ENCODE results near the gene AGBL4. TPM values are rescaled to one million over a fixed set of nuclear protein-coding genes. Genes with fewer than 3 reads are reported as not detected.
A peak's percentile ranks its signal among the peaks of the same experiment; 100 is the strongest.

AGBL4 gene
- total and polyA plus RNA-seq, 7 donors, result 0.01 to 0.05 TPM; not detected in 5

GRCh38 chr1:48830715-48831114, 1193.0 kb downstream of the AGBL4 start:
- no peak for TF ChIP-seq CTCF (IDR thresholded peaks at IDR 0.05)
- WGBS, 3 donors, result 61 to 76% (median 64%) methylated on average over 2 of the region's 2 CpGs
- no peaks in the 10 kb centered on the region for H3K9me3 ChIP-seq
- no peak overlapping the region for H3K4me3 ChIP-seq
- DNase-seq (no peak), ATAC-seq (no peak)
- H3K27me3 ChIP-seq (ENCODE audit: insufficient read depth in 3 of 3, low read length in 2 of 3), result peaks cover 0 to 4% (median 0%) of the 10 kb centered on the region in 3 donors
- H3K27ac ChIP-seq, result no peak overlapping the region
- no peaks in the 10 kb centered on the region for H3K4me1 ChIP-seq
- H3K36me3 ChIP-seq (ENCODE audit: insufficient read depth in 1 of 2, low read depth in 1 of 2), result no peaks in the 10 kb centered on the region
- intact Hi-C loops (cut with DNase I), result no loop called here

GRCh38 chr1:48829446-48829845, 1194.3 kb downstream of the AGBL4 start:
- peaks cover 0 to 4% (median 0%) of the 10 kb centered on the region in 3 donors for H3K27me3 ChIP-seq (ENCODE audit: insufficient read depth in 3 of 3, low read length in 2 of 3)
- intact Hi-C loops (cut with DNase I), result no loop called here
- no peak overlapping the region for H3K27ac ChIP-seq
- no peak overlapping the region for H3K4me3 ChIP-seq
- no peaks in the 10 kb centered on the region for H3K4me1 ChIP-seq
- DNase-seq (no peak), ATAC-seq (no peak)
- H3K9me3 ChIP-seq, result no peaks in the 10 kb centered on the region
- no peaks in the 10 kb centered on the region for H3K36me3 ChIP-seq (ENCODE audit: insufficient read depth in 1 of 2, low read depth in 1 of 2)
- TF ChIP-seq CTCF (IDR thresholded peaks at IDR 0.05), result no peak

GRCh38 chr1:48823168-48823567, 1200.6 kb downstream of the AGBL4 start:
- no peak for TF ChIP-seq CTCF (IDR thresholded peaks at IDR 0.05)
- no peak for ATAC-seq
- Histone ChIP-seq H3K27me3 (ENCODE audit: insufficient read depth in 3 of 3, low read length in 2 of 3) (peaks cover 0 to 4% (median 0%) of the 10 kb centered on the region in 3 donors), H3K27ac (no peak overlapping the region), H3K4me3 (no peak overlapping the region), H3K4me1 (no peaks in the 10 kb centered on the region), H3K36me3 (ENCODE audit: insufficient read depth in 1 of 2, low read depth in 1 of 2) (no peaks in the 10 kb centered on the region), H3K9me3 (no peaks in the 10 kb centered on the region)
- no peak for DNase-seq
- intact Hi-C loops (cut with DNase I), result no loop called here

- Histone ChIP-seq H3K27ac (no peak overlapping the region), H3K27me3 (ENCODE audit: insufficient read depth in 3 of 3, low read length in 2 of 3) (no peaks in the 10 kb centered on the region), H3K9me3 (no peaks in the 10 kb centered on the region), H3K4me1 (no peaks in the 10 kb centered on the region), H3K4me3 (no peak overlapping the region), H3K36me3 (ENCODE audit: insufficient read depth in 1 of 2, low read depth in 1 of 2) (no peaks in the 10 kb centered on the region)
- intact Hi-C loops (cut with DNase I), result no loop called here
- WGBS, 3 donors, result 89 to 92% (median 90%) methylated on average over 3 of the region's 3 CpGs
- no peak for TF ChIP-seq CTCF (IDR thresholded peaks at IDR 0.05)
- DNase-seq (no peak), ATAC-seq (no peak)
Observed at GRCh38 chr1:48820491-48820890, 1203.3 kb downstream of the AGBL4 start.

- 64 to 67% (median 64%) methylated on average over 4 of the region's 4 CpGs for WGBS, 3 donors
- H3K36me3 ChIP-seq (ENCODE audit: insufficient read depth in 1 of 2, low read depth in 1 of 2), result no peaks in the 10 kb centered on the region
- H3K27me3 ChIP-seq (ENCODE audit: insufficient read depth in 3 of 3, low read length in 2 of 3), result no peaks in the 10 kb centered on the region
- no peak overlapping the region for H3K27ac ChIP-seq
- H3K4me3 ChIP-seq, result no peak overlapping the region
- ATAC-seq, result peak; percentile 69 to 76 (median 72)
- TF ChIP-seq CTCF (IDR thresholded peaks at IDR 0.05), result peak; percentile 67
- no peaks in the 10 kb centered on the region for H3K4me1 ChIP-seq
- intact Hi-C loops (cut with DNase I), result loop anchor here (5.0 to 10.0 kb wide), 3 partner anchors 140 to 265 kb away; no protein-coding TSS in a partner anchor
- H3K9me3 ChIP-seq, result no peaks in the 10 kb centered on the region
- peak; percentile 50 to 59 for DNase-seq
Observed at GRCh38 chr1:48817505-48818114, 1206.1 kb downstream of the AGBL4 start.

Measured in psoas muscle (tissue), 8 donors.